ENCODE measurements around the gene TRPM5. TPM values are rescaled to one million over a fixed set of nuclear protein-coding genes. Genes with fewer than 3 reads are reported as not detected.

Gene TRPM5
- total and polyA plus RNA-seq, 2 donors (not counting 1 experiment from before 2014, with no cell fraction given) = 0.03 TPM; not detected in 1

DNA sequence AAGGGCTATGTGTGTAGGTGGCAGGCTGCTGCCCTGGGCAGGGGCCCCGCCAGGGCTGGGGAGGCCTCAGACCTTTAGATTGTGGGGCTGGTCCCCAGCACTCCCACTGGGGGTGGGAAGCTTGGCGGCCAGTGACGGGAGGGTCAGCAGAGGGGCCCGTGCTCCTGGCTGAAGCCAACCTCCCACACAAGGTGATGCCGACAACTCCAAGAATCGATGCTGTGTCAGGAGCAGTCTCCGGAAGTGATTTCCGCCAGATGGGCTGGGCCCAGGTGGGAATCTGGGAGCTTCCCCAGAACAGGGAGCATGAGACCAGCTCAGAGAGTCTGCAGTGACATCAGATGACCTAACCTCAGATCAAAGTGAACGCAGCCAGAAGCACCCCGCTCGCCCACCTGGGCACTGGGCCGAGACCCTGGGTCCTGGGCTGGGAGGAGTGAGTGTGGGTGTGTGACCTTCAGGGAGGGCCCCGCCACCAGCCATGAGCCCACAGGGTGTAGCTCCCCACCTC lies 7.7 kb downstream of the TRPM5 start:
- Mint-ChIP-seq H3K4me1 (no peaks in the 10 kb centered on the region), H3K4me3 (no peak overlapping the region), H3K27ac (no peak overlapping the region), H3K9me3 (ENCODE audit: insufficient read depth) (peaks cover 4% of the 10 kb centered on the region), H3K27me3 (peaks cover 3% of the 10 kb centered on the region)
- Histone ChIP-seq H2AFZ (ENCODE audit: insufficient read depth, low read depth, low read length, poor library complexity, severe bottlenecking) (no peak overlapping the region), H3K27ac (ENCODE audit: low read length in 2 of 2) (no peak overlapping the region), H3K4me3 (ENCODE audit: control extremely low read depth in 1 of 5, extremely low read depth in 1 of 5, insufficient read depth in 1 of 5, low read depth in 2 of 5, low read length in 4 of 5) (no peak overlapping the region), H4K20me1 (ENCODE audit: control insufficient read depth, insufficient read depth, low read length, poor library complexity, severe bottlenecking) (no peaks in the 10 kb centered on the region), H3K79me2 (ENCODE audit: control insufficient read depth, insufficient read depth, low read length) (no peaks in the 10 kb centered on the region), H3K4me1 (ENCODE audit: control insufficient read depth in 2 of 2, insufficient read depth in 2 of 2, low read length in 2 of 2) (no peaks in the 10 kb centered on the region), H3K9me3 (ENCODE audit: control extremely low read depth in 1 of 3, control insufficient read depth in 2 of 3, insufficient read depth in 1 of 3, low read length in 2 of 3) (peaks cover 0 to 18% (median 0%) of the 10 kb centered on the region in 3 donors), H3K4me2 (replicated peaks; ENCODE audit: low read depth, low read length, poor library complexity, severe bottlenecking) (no peak overlapping the region), H3K9ac (ENCODE audit: low read length) (no peak overlapping the region), H3K36me3 (replicated peaks in 1 of 2; ENCODE audit: control extremely low read depth in 1 of 2, control insufficient read depth in 1 of 2, extremely low read depth in 1 of 2, insufficient read depth in 2 of 2, low read length in 1 of 2) (no peaks in the 10 kb centered on the region), H3K27me3 (replicated peaks in 1 of 4; ENCODE audit: control extremely low read depth in 1 of 4, control insufficient read depth in 3 of 4, insufficient read depth in 4 of 4, low read length in 3 of 4) (peaks cover 0 to 10% (median 1%) of the 10 kb centered on the region in 4 experiments)
- ChIA-PET CTCF (interaction anchor here (0.8 to 1.9 kb wide), 3 partner anchors 15 to 97 kb away, joined by 3 to 6 read pairs (median 3); no protein-coding TSS in a partner anchor), POLR2A (no interaction called here)
- 94% methylated on average over 8 of the region's 13 CpGs for whole genome bisulfite sequencing (ENCODE audit: insufficient coverage)
- TF ChIP-seq, protein P1, sequence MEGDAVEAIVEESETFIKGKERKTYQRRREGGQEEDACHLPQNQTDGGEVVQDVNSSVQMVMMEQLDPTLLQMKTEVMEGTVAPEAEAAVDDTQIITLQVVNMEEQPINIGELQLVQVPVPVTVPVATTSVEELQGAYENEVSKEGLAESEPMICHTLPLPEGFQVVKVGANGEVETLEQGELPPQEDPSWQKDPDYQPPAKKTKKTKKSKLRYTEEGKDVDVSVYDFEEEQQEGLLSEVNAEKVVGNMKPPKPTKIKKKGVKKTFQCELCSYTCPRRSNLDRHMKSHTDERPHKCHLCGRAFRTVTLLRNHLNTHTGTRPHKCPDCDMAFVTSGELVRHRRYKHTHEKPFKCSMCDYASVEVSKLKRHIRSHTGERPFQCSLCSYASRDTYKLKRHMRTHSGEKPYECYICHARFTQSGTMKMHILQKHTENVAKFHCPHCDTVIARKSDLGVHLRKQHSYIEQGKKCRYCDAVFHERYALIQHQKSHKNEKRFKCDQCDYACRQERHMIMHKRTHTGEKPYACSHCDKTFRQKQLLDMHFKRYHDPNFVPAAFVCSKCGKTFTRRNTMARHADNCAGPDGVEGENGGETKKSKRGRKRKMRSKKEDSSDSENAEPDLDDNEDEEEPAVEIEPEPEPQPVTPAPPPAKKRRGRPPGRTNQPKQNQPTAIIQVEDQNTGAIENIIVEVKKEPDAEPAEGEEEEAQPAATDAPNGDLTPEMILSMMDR (IDR thresholded peaks at IDR 0.05) = no peak
- TF ChIP-seq EZH2 (IDR thresholded peaks at IDR 0.05; ENCODE audit: borderline replicate concordance, insufficient read depth, low read depth, low read length, poor library complexity, severe bottlenecking) = no peak
- ATAC-seq (ENCODE audit: low read depth) (no peak), DNase-seq (no peak)
- intact Hi-C loops (cut with micrococcal nuclease) = no loop called here

DNA sequence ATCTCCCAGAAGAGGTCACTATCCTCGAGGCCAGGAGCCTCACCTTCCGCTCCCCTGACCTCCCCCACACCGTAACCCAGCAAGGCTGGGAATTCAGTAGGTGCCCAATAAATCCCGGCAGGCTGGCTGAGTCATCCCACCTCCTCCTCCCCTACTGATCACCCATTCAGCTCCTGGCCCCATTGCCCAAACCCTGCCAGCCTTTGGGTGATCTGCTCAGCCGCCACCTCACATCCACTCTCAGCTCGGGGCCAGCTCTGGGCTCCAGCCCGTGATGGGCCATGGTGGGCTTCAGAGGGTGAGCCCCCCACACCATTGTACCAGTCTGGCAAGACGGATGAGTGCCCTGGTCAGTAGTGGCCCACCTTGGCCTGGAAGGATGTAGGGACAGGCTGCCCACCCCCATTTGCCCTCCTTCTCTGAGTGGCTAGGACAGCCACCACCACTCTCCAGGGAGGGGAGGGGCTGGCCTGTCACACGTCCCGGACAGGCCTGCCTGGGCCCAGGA lies 8.2 kb downstream of the TRPM5 start:
- 89% methylated on average over 8 of the region's 10 CpGs for whole genome bisulfite sequencing (ENCODE audit: insufficient coverage)
- H3K27ac Mint-ChIP-seq = no peak overlapping the region
- Histone ChIP-seq H3K79me2 (ENCODE audit: control insufficient read depth, insufficient read depth, low read length) (no peaks in the 10 kb centered on the region), H3K36me3 (replicated peaks in 1 of 2; ENCODE audit: control extremely low read depth in 1 of 2, control insufficient read depth in 1 of 2, extremely low read depth in 1 of 2, insufficient read depth in 2 of 2, low read length in 1 of 2) (no peaks in the 10 kb centered on the region), H3K4me3 (ENCODE audit: control extremely low read depth in 1 of 5, extremely low read depth in 1 of 5, insufficient read depth in 1 of 5, low read depth in 2 of 5, low read length in 4 of 5) (no peak overlapping the region), H3K27me3 (replicated peaks in 1 of 4; ENCODE audit: control extremely low read depth in 1 of 4, control insufficient read depth in 3 of 4, insufficient read depth in 4 of 4, low read length in 3 of 4) (peaks cover 0 to 10% (median 1%) of the 10 kb centered on the region in 4 experiments), H3K4me2 (replicated peaks; ENCODE audit: low read depth, low read length, poor library complexity, severe bottlenecking) (no peak overlapping the region), H2AFZ (ENCODE audit: insufficient read depth, low read depth, low read length, poor library complexity, severe bottlenecking) (no peak overlapping the region), H3K4me1 (ENCODE audit: control insufficient read depth in 2 of 2, insufficient read depth in 2 of 2, low read length in 2 of 2) (no peaks in the 10 kb centered on the region), H4K20me1 (ENCODE audit: control insufficient read depth, insufficient read depth, low read length, poor library complexity, severe bottlenecking) (no peaks in the 10 kb centered on the region), H3K9ac (ENCODE audit: low read length) (no peak overlapping the region), H3K9me3 (ENCODE audit: control extremely low read depth in 1 of 3, control insufficient read depth in 2 of 3, insufficient read depth in 1 of 3, low read length in 2 of 3) (peaks cover 0 to 18% (median 0%) of the 10 kb centered on the region in 3 donors), H3K27ac (ENCODE audit: low read length in 2 of 2) (no peak overlapping the region)
- intact Hi-C loops (cut with micrococcal nuclease) = no loop called here
- H3K27me3 Mint-ChIP-seq = peaks cover 3% of the 10 kb centered on the region
- ChIA-PET POLR2A (no interaction called here), CTCF (no interaction called here)
- H3K9me3 Mint-ChIP-seq (ENCODE audit: insufficient read depth) = peaks cover 4% of the 10 kb centered on the region
- DNase-seq = no peak
- no peak for ATAC-seq (ENCODE audit: low read depth)
- H3K4me3 Mint-ChIP-seq = no peak overlapping the region
- no peaks in the 10 kb centered on the region for H3K4me1 Mint-ChIP-seq
- TF ChIP-seq, protein P1 (IDR thresholded peaks at IDR 0.05) = no peak
- no peak for TF ChIP-seq EZH2 (IDR thresholded peaks at IDR 0.05; ENCODE audit: borderline replicate concordance, insufficient read depth, low read depth, low read length, poor library complexity, severe bottlenecking)
